GM12878 (cell line): Measurements from ENCODE around the gene SLC9A7. TPM values are rescaled to one million over a fixed set of nuclear protein-coding genes. Genes with fewer than 3 reads are reported as not detected.
A peak's percentile ranks its signal among the peaks of the same experiment; 100 is the strongest.

Experiments used
- ATAC-seq: fragments of 200-7000 bp; cut with Tn5 transposase; 3 replicates; pipeline ENCODE4 v1.9.1; 2020; ENCODE audit warnings: mild to moderate bottlenecking, moderate library complexity
- BruUV-seq: library from RNA; stranded (reverse); fragments of 400-500 nt; replicated peaks from 2 replicates; lab custom pipeline; 2021; lab: Mats Ljungman, UMichigan
- CTCF ChIA-PET: fragments of 300-600 bp; sonication (Branson Sonifier 250); formaldehyde crosslinking; extraction: SDS; loops from one replicate; lab custom pipeline; 2021; ENCODE audit warnings: inconsistent platforms; lab: Yijun Ruan, JAX
- POLR2A ChIA-PET: fragments of 350-600 bp; formaldehyde crosslinking; extraction: SDS; loops from one replicate; lab custom pipeline; 2021; ENCODE audit warnings: inconsistent platforms; lab: Charles Lee
- RAD21 ChIA-PET: fragments of 300-600 bp; sonication (Branson Sonifier 250); formaldehyde crosslinking; loops from one replicate; lab custom pipeline; 2023; ENCODE audit warnings: antibody characterized with exemption; ENCODE audit not compliant: unreplicated experiment; lab: Charles Lee
- SMC1A ChIA-PET: fragments of 300-600 bp; sonication (Branson Sonifier 250); formaldehyde crosslinking; loops from one replicate; lab custom pipeline; 2023; ENCODE audit not compliant: unreplicated experiment, uncharacterized antibody; lab: Charles Lee
- DNase-seq: peaks from one replicate; pipeline ENCODE4 v3.0.0-alpha.2; 2011; ENCODE audit warnings: low read depth, low spot score
- FAIRE-seq: peaks from 3 replicates; lab custom pipeline; 2011; peaks lifted over from hg19 to GRCh38; lab: Jason Lieb, UNC
- H2AFZ ChIP-seq: 2 replicates; pipeline ENCODE4 v1.6.0; 2011; ENCODE audit warnings: low read depth, low read length, control low read depth; ENCODE audit not compliant: control insufficient read depth
- H3K27ac ChIP-seq: 2 replicates; pipeline ENCODE4 v1.5.1; 2011; ENCODE audit warnings: control low read depth; ENCODE audit not compliant: control insufficient read depth, insufficient read depth
- H3K27me3 ChIP-seq, 2 experiments: replicated peaks in 1 of 2; 2 replicates each; pipeline versions ENCODE4 v1.6.0 to v1.6.1; 2011; ENCODE audit warnings: low read length in 1 of 2; ENCODE audit not compliant: control insufficient read depth in 2 of 2, insufficient read depth in 2 of 2
- H3K36me3 ChIP-seq, 2 experiments: 2 replicates each; pipeline ENCODE4 v1.5.1; 2011; ENCODE audit warnings: low read length in 1 of 2; ENCODE audit not compliant: control insufficient read depth in 2 of 2, insufficient read depth in 2 of 2
- H3K4me1 ChIP-seq: 2 replicates; pipeline ENCODE4 v1.6.1; 2011; ENCODE audit warnings: mild to moderate bottlenecking, low read length, moderate library complexity, mixed read lengths; ENCODE audit not compliant: control insufficient read depth, insufficient read depth
- H3K4me2 ChIP-seq: 2 replicates; pipeline ENCODE4 v1.6.0; 2011; ENCODE audit warnings: control low read depth; ENCODE audit not compliant: control insufficient read depth, insufficient read depth
- H3K4me3 ChIP-seq: fragments of 200-600 bp; sonication (generic); 2 replicates; pipeline ENCODE4 v1.5.1; 2016
- H3K79me2 ChIP-seq: 2 replicates; pipeline ENCODE4 v1.6.0; 2011; ENCODE audit warnings: low read length; ENCODE audit not compliant: control insufficient read depth, insufficient read depth
- H3K9ac ChIP-seq: 2 replicates; pipeline ENCODE4 v1.8.0; 2011; ENCODE audit warnings: low read length, control low read depth, mixed read lengths; ENCODE audit not compliant: control insufficient read depth, insufficient read depth
- H3K9me3 ChIP-seq: replicated peaks from 3 replicates; pipeline ENCODE4 v1.5.1; 2011; ENCODE audit warnings: mild to moderate bottlenecking, low read length; ENCODE audit not compliant: control insufficient read depth, insufficient read depth
- H4K20me1 ChIP-seq: 2 replicates; pipeline ENCODE4 v1.6.0; 2011; ENCODE audit not compliant: control insufficient read depth, insufficient read depth
- BHLHE40 ChIP-seq, 2 experiments: fragments of 450-650 bp in 1 of 2; IDR thresholded peaks; 2 replicates each; pipeline ENCODE4 v1.6.1; 2011 to 2017; ENCODE audit warnings: low read depth in 2 of 2, borderline replicate concordance in 1 of 2, improper control_type of control experiment in 1 of 2, low read length in 1 of 2, mild to moderate bottlenecking in 1 of 2
- CTCF ChIP-seq, 3 experiments: IDR thresholded peaks in 2 of 3; conservative IDR thresholded peaks in 1 of 3; 2 replicates each; pipeline ENCODE4 v1.5.1; 2011; ENCODE audit warnings: low read depth in 3 of 3, low read length in 3 of 3, mild to moderate bottlenecking in 3 of 3, control low read depth in 2 of 3, moderate library complexity in 2 of 3, inconsistent platforms in 1 of 3, mixed read lengths in 1 of 3; ENCODE audit not compliant: control insufficient read depth in 2 of 3, insufficient read depth in 1 of 3; ENCODE audit errors: extremely low read depth in 1 of 3
- JUNB ChIP-seq: IDR thresholded peaks from 2 replicates; pipeline ENCODE4 v1.6.1; 2016; ENCODE audit warnings: antibody characterized with exemption, mild to moderate bottlenecking
- KLF5 ChIP-seq: fragments of 450-650 bp; IDR thresholded peaks from 2 replicates; pipeline ENCODE4 v1.6.1; 2014; ENCODE audit warnings: mild to moderate bottlenecking; ENCODE audit not compliant: partially characterized antibody
- MLLT1 ChIP-seq: fragments of 450-650 bp; IDR thresholded peaks from 2 replicates; pipeline ENCODE4 v1.6.1; 2016; ENCODE audit warnings: mild to moderate bottlenecking
- POLR2AphosphoS2 ChIP-seq: IDR thresholded peaks from 2 replicates; pipeline ENCODE4 v1.6.1; 2011; ENCODE audit warnings: low read depth, mild to moderate bottlenecking, low read length, improper control_type of control experiment, moderate library complexity
- POU2F2 ChIP-seq: IDR thresholded peaks from 3 replicates; pipeline ENCODE4 v1.6.1; 2011; ENCODE audit warnings: low read depth, mild to moderate bottlenecking, low read length, borderline replicate concordance
- RAD21 ChIP-seq: IDR thresholded peaks from 2 replicates; pipeline ENCODE4 v1.6.1; 2011; ENCODE audit warnings: mild to moderate bottlenecking, low read depth, low read length, moderate library complexity; ENCODE audit not compliant: insufficient read depth
- RUNX3 ChIP-seq: IDR thresholded peaks from 2 replicates; pipeline ENCODE4 v1.6.1; 2012; ENCODE audit warnings: low read length, inconsistent platforms
- SMC3 ChIP-seq: IDR thresholded peaks from 2 replicates; pipeline ENCODE4 v1.6.1; 2011; ENCODE audit warnings: low read length, improper control_type of control experiment, borderline replicate concordance
- YY1 ChIP-seq: IDR thresholded peaks from 2 replicates; pipeline ENCODE4 v1.6.1; 2011; ENCODE audit warnings: low read depth, mild to moderate bottlenecking, low read length
- ZNF24 ChIP-seq: fragments of 450-650 bp; IDR thresholded peaks from 2 replicates; pipeline ENCODE4 v1.6.1; 2017; ENCODE audit warnings: antibody characterized with exemption, mild to moderate bottlenecking
- WGBS: methylation state at CpG from one replicate; pipeline ENCODE4 v1.1.6; 2016; ENCODE audit warnings: low lambda C conversion rate; ENCODE audit not compliant: insufficient replicate concordance, insufficient coverage; ENCODE audit errors: missing lambda C conversion rate; 5-methylcytosine and 5-hydroxymethylcytosine counted together
- in situ Hi-C: fragments of 300-500 bp; cut with MboI; formaldehyde crosslinking; loops from 9 replicates; pipeline ENCODE4 v1.14.3; 2018; ENCODE audit warnings: mixed read lengths
- intact Hi-C: fragments of 100-400 bp; cut with micrococcal nuclease; formaldehyde crosslinking; loops from one replicate; pipeline ENCODE4 v1.14.2; 2022; ENCODE audit not compliant: unreplicated experiment
- polyA plus RNA-seq, 11 experiments: library from polyadenylated mRNA; depleted of rRNA in 4 of 11; unstranded in 6 of 11; stranded (reverse) in 5 of 11; fragments of >200 nt; fragmentation: Nextera tagmentation in 4 of 11; fragmentation: Illumina TruSeq in 1 of 11; extraction: Ambion mirVana in 4 of 11; extraction: Trizol in 1 of 11; gene quantifications; 1 replicate in 1 of 11; 2 replicates in 10 of 11; pipeline versions ENCODE4 v1.2.1 to v1.2.3, GENCODE V29; 2011 to 2016; ENCODE audit warnings: inconsistent platforms in 2 of 11, missing spikeins in 2 of 11, low read depth in 1 of 11
- total RNA-seq, 4 experiments: library from RNA; depleted of rRNA in 3 of 4; stranded (reverse); fragments of >200 nt in 3 of 4; fragmentation: Illumina TruSeq in 1 of 4; extraction: Trizol in 1 of 4; gene quantifications; 2 replicates each; pipeline versions ENCODE4 v1.2.1 to v1.2.3, GENCODE V29; 2013 to 2021

The SLC9A7 gene
- total and polyA plus RNA-seq, 10 of the 15 experiments (the other 5 are each of a cell fraction or from before 2014, with no cell fraction given) = 5.0 to 62.8 (median 30.5) TPM

- ChIA-PET SMC1A (interaction anchor here (0.6 to 4.9 kb wide), 19 partner anchors 12 to 414 kb away, joined by 3 to 36 read pairs (median 6); no protein-coding TSS in a partner anchor), RAD21 (interaction anchor here (0.6 to 3.7 kb wide), 27 partner anchors 12 to 539 kb away, joined by 3 to 28 read pairs (median 5); partner anchors contain the start of gene SLC9A7), POLR2A (interaction anchor here (0.6 kb wide), 1 partner anchor 143 kb away, joined by 4 read pairs; no protein-coding TSS in a partner anchor), CTCF (interaction anchor here (0.6 to 9.4 kb wide), 44 partner anchors 8 to 421 kb away, joined by 3 to 110 read pairs (median 4); partner anchors contain the start of gene SLC9A7)
- Histone ChIP-seq H3K4me3 (no peak overlapping the region), H3K4me2 (no peak overlapping the region), H3K27me3 (no peaks in the 10 kb centered on the region), H3K27ac (no peak overlapping the region), H3K4me1 (peaks cover 20% of the 10 kb centered on the region), H3K79me2 (no peaks in the 10 kb centered on the region), H3K9ac (no peak overlapping the region), H3K9me3 (no peaks in the 10 kb centered on the region), H2AFZ (no peak overlapping the region), H3K36me3 (no peaks in the 10 kb centered on the region), H4K20me1 (no peaks in the 10 kb centered on the region)
- TF ChIP-seq RAD21 (peak; percentile 93), RUNX3 (no peak), ZNF24 (0 out of 2 replicates have a peak, but pooled peaks have one; percentile 35), CTCF (IDR thresholded peaks at IDR 0.05 in 2 of 3, conservative IDR thresholded peaks at IDR 0.05 in 1 of 3; ENCODE audit: control insufficient read depth in 2 of 3, extremely low read depth in 1 of 3, insufficient read depth in 1 of 3, low read depth in 3 of 3, low read length in 3 of 3) (peak; percentile 88 to 93 (median 90)), YY1 (peak; percentile 68; the same call in 1 of the 2 replicates), KLF5 (no peak), JUNB (no peak), SMC3 (peak; percentile 99), MLLT1 (no peak), BHLHE40 (IDR thresholded peaks at IDR 0.05; ENCODE audit: borderline replicate concordance in 1 of 2, low read depth in 2 of 2, low read length in 1 of 2) (0 out of 4 replicates have a peak, but pooled peaks of 1 of the 2 experiments have one; percentile 23), POU2F2 (peak; percentile 35; the same call in 1 of the 3 replicates), POLR2AphosphoS2 (no peak)
- FAIRE-seq (no peak), DNase-seq (no peak), ATAC-seq (peak; percentile 80)
- no TSS peak for BruUV-seq
- in situ Hi-C loops = loop anchor here (10.0 kb wide), 2 partner anchors 242 to 412 kb away; no protein-coding TSS in a partner anchor
- 43% methylated on average over 8 of the region's 8 CpGs for WGBS
- intact Hi-C loops = loop anchor here (1.0 to 2.0 kb wide), 6 partner anchors 37 to 415 kb away; partner anchors contain the start of gene SLC9A7
Observed at GRCh38 chrX:46796574-46797191, 37.8 kb upstream of the SLC9A7 start.
